Pancreas (tissue), 10 donors: Measurements from ENCODE around the gene SLC16A10. TPM values are rescaled to one million over a fixed set of nuclear protein-coding genes. Genes with fewer than 3 reads are reported as not detected.

Source experiments
- ATAC-seq, 4 donors: fragments of 200-7000 bp; cut with Tn5 transposase; one replicate each; pipeline versions ENCODE4 v1.8.0 to v1.9.1; 2020; ENCODE audit warnings: mild to moderate bottlenecking in 4 of 4, moderate library complexity in 4 of 4
- DNase-seq, 6 donors: peaks; one replicate each; pipeline ENCODE4 v3.0.0-alpha.2; 2020
- FAIRE-seq: peaks from 2 replicates; lab custom pipeline; 2012; peaks lifted over from hg19 to GRCh38; lab: Jason Lieb, UNC
- H3K27ac ChIP-seq, 4 donors: fragments of 200-600 bp; sonication (generic); 1 replicate in 3 of 4; 2 replicates in 1 of 4; pipeline versions ENCODE4 v1.5.0 to v1.8.0; 2020
- H3K27me3 ChIP-seq, 4 donors: fragments of 200-600 bp; one replicate each; pipeline ENCODE4 v1.8.0; 2021
- H3K36me3 ChIP-seq, 3 donors: fragments of 200-600 bp; sonication (generic) in 1 of 3; one replicate each; pipeline versions ENCODE4 v1.5.0 to v1.8.0; 2020 to 2021
- H3K4me1 ChIP-seq, 3 donors: fragments of 200-600 bp; one replicate each; pipeline ENCODE4 v1.8.0; 2021
- H3K4me3 ChIP-seq, 4 donors: fragments of 200-600 bp; sonication (generic) in 2 of 4; one replicate each; pipeline versions ENCODE4 v1.5.0 to v1.8.0; 2020 to 2021
- H3K9me3 ChIP-seq, 4 donors: fragments of 200-600 bp; one replicate each; pipeline ENCODE4 v1.8.0; 2021
- WGBS, 2 donors: extraction: QIAGEN DNeasy Blood & Tissue Kit; methylation state at CpG; one replicate each; pipeline ENCODE4 v1.1.7; 2013; 5-methylcytosine and 5-hydroxymethylcytosine counted together
- intact Hi-C, 3 donors: fragments of 100-400 bp; cut with DNase I; formaldehyde crosslinking; loops; one replicate each; pipeline versions ENCODE4 v1.11.1 to v1.14.2; 2022
- polyA plus RNA-seq, 2 donors: library from polyadenylated mRNA; stranded (reverse); fragments of 200-250 nt; gene quantifications; one replicate each; pipeline ENCODE4 v1.2.3, GENCODE V29; 2013
- total RNA-seq, 6 donors: library from RNA; stranded (reverse); fragmentation: NEBNext Ultra II Directional in 4 of 6; extraction: Animal tissue kit (Norgen Biotek cat#: 25700) in 4 of 6; gene quantifications; one replicate each; pipeline versions ENCODE4 v1.2.1 to v1.2.4, GENCODE V29; 2021 to 2023
- TF ChIP-seq, protein P1 (sequence below), 4 donors: fragments of 200-600 bp; sonication (generic) in 3 of 4; IDR thresholded peaks; one replicate each; pipeline versions ENCODE4 v1.5.0 to v1.8.0; 2021; ENCODE audit warnings: antibody characterized with exemption in 4 of 4
- donor health status: healthy with polysubstance abuse.
- donor health status: DM: no; HTN: no; CAD: no; lungs with moderate emphysema.
- donor health status: DM: no; HTN: no; CAD: no.
- donor health status: control.
- donor health status: control.
- donor health status: Bipolar disorder and iron deficiency.
- donor health status: DM: yes; HTN: yes; CAD: no.
- donor health status: DM: no; HTN: no; CAD: no.
- donor health status: DM: no; HTN: no; CAD: no.
- donor health status: DM: yes; HTN: yes; CAD: no.

Gene SLC16A10
- total and polyA plus RNA-seq, 8 donors: 5.1 to 48.8 (median 30.0) TPM

DNA sequence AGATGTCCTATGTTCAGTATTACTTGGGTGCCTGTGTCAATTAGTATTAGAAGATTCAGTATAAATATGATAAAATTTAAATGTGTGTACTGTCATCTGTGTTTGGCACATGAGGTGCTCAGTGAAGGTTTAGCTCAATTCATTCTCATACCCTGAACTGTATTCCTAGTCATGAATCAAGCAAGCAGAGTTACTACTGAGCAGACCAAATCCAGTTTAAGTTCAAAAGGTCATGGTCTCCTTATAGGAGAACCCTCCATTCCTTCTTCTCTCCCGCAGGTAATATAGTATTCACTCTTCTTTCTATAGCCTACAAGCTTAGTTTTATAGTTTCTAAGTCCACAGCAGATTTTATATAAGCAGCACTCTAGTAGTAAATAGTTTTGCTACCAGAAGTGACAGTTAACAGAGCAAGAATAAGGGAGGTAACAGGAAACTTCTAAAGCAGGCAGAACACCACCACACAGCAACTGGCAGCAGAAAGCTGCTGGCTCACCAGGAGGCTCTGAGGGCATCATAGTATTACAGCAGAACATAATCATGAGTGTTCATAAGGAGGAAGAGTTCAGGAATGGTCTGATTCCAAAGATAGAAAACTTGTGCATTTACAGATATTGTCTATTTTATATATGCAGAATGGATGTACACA, 133.2 kb downstream of the SLC16A10 start:
- Histone ChIP-seq H3K27me3 (no peaks in the 10 kb centered on the region), H3K4me1 (no peaks in the 10 kb centered on the region), H3K9me3 (no peaks in the 10 kb centered on the region), H3K4me3 (no peak overlapping the region), H3K36me3 (no peaks in the 10 kb centered on the region), H3K27ac (no peak overlapping the region)
- FAIRE-seq: no peak
- TF ChIP-seq, protein P1, sequence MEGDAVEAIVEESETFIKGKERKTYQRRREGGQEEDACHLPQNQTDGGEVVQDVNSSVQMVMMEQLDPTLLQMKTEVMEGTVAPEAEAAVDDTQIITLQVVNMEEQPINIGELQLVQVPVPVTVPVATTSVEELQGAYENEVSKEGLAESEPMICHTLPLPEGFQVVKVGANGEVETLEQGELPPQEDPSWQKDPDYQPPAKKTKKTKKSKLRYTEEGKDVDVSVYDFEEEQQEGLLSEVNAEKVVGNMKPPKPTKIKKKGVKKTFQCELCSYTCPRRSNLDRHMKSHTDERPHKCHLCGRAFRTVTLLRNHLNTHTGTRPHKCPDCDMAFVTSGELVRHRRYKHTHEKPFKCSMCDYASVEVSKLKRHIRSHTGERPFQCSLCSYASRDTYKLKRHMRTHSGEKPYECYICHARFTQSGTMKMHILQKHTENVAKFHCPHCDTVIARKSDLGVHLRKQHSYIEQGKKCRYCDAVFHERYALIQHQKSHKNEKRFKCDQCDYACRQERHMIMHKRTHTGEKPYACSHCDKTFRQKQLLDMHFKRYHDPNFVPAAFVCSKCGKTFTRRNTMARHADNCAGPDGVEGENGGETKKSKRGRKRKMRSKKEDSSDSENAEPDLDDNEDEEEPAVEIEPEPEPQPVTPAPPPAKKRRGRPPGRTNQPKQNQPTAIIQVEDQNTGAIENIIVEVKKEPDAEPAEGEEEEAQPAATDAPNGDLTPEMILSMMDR (IDR thresholded peaks at IDR 0.05): no peak
- no peak for ATAC-seq
- intact Hi-C loops: no loop called here
- 84% methylated on average over 1 of the region's 1 CpG for WGBS, 2 donors
- no peak for DNase-seq

- no peak for ATAC-seq
- Histone ChIP-seq H3K4me3 (no peak overlapping the region), H3K4me1 (no peaks in the 10 kb centered on the region), H3K36me3 (no peaks in the 10 kb centered on the region), H3K27ac (no peak overlapping the region), H3K9me3 (no peaks in the 10 kb centered on the region), H3K27me3 (no peaks in the 10 kb centered on the region)
- WGBS, 2 donors: 65 to 67% methylated on average over 4 of the region's 4 CpGs
- no peak for FAIRE-seq
- TF ChIP-seq, protein P1 (IDR thresholded peaks at IDR 0.05): no peak
- DNase-seq: no peak
- intact Hi-C loops: no loop called here
These were observed 134.5 kb downstream of the SLC16A10 start for GRCh38 chr6:111221804-111222203.

DNA sequence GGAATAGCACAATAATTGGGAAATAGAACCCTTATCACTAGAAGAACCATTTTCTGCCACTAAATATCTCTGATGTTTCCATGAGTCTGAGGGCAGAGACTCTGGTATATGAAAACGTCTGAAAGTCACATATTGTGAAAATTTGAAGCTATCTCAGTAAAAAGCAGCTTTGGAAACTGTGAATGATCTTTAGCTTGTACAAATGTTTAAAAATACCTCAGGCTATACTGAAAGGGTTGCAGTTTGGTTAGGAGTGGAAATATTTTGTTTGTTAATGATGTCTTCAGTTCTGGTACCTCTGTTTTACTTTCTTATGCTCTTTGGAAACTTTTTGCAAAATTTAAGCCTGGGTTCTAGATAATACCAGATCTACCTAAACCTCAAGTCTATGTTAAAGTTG, 135.0 kb downstream of the SLC16A10 start:
- 0% methylated on average over 1 of the region's 1 CpG for WGBS, 2 donors
- FAIRE-seq (no peak), DNase-seq (no peak), ATAC-seq (no peak)
- intact Hi-C loops: no loop called here
- no peaks in the 10 kb centered on the region for H3K9me3 ChIP-seq
- TF ChIP-seq, protein P1 (IDR thresholded peaks at IDR 0.05): no peak
- no peaks in the 10 kb centered on the region for H3K27me3 ChIP-seq
- no peaks in the 10 kb centered on the region for H3K4me1 ChIP-seq
- H3K27ac ChIP-seq: no peak overlapping the region
- no peaks in the 10 kb centered on the region for H3K36me3 ChIP-seq
- no peak overlapping the region for H3K4me3 ChIP-seq

- TF ChIP-seq, protein P1 (IDR thresholded peaks at IDR 0.05): no peak
- 71 to 75% methylated on average over 2 of the region's 2 CpGs for whole genome bisulfite sequencing, 2 donors
These were observed 140.8 kb downstream of the SLC16A10 start for GRCh38 chr6:111228094-111228493.

GRCh38 chr6:111230351-111231089, 143.2 kb downstream of the SLC16A10 start:
- H3K36me3 ChIP-seq: no peaks in the 10 kb centered on the region
- whole genome bisulfite sequencing, 2 donors: 57 to 58% methylated on average over 2 of the region's 2 CpGs
- intact Hi-C loops: no loop called here
- H3K4me3 ChIP-seq: no peak overlapping the region
- peaks cover 0 to 8% (median 5%) of the 10 kb centered on the region in 3 donors for H3K4me1 ChIP-seq
- no peak overlapping the region for H3K27ac ChIP-seq
- TF ChIP-seq, protein P1 (IDR thresholded peaks at IDR 0.05): no peak
- H3K27me3 ChIP-seq: no peaks in the 10 kb centered on the region
- no peaks in the 10 kb centered on the region for H3K9me3 ChIP-seq
- ATAC-seq (peak in 3 of 4 donors; percentile 32 to 55 (median 50)), FAIRE-seq (no peak), DNase-seq (no peak)

More at GRCh38 chr6:111228094-111228493, 140.8 kb downstream of the SLC16A10 start:
- Histone ChIP-seq H3K27me3 (no peaks in the 10 kb centered on the region), H3K36me3 (no peaks in the 10 kb centered on the region), H3K27ac (no peak overlapping the region), H3K4me1 (peaks cover 0 to 8% (median 5%) of the 10 kb centered on the region in 3 donors), H3K9me3 (no peaks in the 10 kb centered on the region), H3K4me3 (no peak overlapping the region)
- DNase-seq (no peak), FAIRE-seq (no peak), ATAC-seq (peak in 3 of 4 donors; percentile 37 to 46 (median 44))
- intact Hi-C loops: no loop called here
